HG03342 (cell line): ENCODE data around the gene SLC9A2.

Source experiments
- ATAC-seq: cut with Tn5 transposase; IDR thresholded peaks from one replicate; pipeline ENCODE4 v1.9.1; 2021; ENCODE audit warnings: mild to moderate bottlenecking, moderate library complexity; ENCODE audit not compliant: unreplicated experiment

SLC9A2 gene, protein sequence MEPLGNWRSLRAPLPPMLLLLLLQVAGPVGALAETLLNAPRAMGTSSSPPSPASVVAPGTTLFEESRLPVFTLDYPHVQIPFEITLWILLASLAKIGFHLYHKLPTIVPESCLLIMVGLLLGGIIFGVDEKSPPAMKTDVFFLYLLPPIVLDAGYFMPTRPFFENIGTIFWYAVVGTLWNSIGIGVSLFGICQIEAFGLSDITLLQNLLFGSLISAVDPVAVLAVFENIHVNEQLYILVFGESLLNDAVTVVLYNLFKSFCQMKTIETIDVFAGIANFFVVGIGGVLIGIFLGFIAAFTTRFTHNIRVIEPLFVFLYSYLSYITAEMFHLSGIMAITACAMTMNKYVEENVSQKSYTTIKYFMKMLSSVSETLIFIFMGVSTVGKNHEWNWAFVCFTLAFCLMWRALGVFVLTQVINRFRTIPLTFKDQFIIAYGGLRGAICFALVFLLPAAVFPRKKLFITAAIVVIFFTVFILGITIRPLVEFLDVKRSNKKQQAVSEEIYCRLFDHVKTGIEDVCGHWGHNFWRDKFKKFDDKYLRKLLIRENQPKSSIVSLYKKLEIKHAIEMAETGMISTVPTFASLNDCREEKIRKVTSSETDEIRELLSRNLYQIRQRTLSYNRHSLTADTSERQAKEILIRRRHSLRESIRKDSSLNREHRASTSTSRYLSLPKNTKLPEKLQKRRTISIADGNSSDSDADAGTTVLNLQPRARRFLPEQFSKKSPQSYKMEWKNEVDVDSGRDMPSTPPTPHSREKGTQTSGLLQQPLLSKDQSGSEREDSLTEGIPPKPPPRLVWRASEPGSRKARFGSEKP

DNA sequence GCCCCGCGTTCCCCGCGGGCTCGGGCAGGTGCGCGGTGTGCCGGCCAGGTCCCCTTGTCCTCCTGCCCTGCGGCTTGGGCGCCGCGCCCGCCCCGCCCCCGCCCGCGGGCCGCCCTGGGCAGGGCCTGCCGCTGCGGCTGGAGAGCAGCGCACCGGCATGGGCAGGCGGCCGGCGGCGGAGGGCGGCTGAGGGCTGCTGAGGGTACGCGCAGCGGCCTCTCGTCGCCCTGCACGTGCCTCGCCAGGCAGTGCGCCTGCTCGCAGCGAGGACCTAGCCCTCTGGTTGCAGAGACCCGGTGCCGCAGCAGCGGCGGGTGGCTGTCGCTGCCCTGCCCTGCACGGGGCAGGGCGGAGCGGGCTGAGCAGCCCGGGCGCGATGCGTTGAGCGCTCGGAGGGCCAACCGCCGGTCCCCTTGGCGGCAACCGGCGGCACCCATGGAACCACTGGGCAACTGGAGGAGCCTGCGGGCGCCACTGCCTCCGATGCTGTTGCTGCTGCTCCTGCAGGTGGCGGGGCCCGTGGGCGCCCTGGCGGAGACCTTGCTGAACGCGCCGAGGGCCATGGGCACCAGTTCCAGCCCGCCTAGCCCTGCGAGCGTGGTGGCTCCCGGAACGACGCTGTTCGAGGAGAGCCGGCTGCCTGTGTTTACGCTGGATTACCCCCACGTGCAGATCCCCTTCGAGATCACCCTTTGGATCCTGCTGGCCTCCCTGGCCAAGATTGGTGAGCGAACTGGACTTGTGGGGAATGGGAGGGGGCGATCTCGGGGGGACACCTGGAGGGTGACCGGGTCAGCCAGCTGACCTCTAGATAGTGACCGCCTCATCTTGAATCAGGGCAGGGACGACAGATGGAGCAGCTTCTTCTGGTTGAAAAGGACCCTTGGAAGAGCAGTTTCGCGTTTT, at the start of gene SLC9A2:
Gene SLC9A2, plus strand, starts transcription at position 140 of the 906 bp plus-strand sequence. Its CDS starts 296 bp downstream, at position 436.
- ATAC-seq, result no peak

- no peak for ATAC-seq
Observed at GRCh38 chr2:102575888-102576287, 43.5 kb upstream of the SLC9A2 start.

- no peak for ATAC-seq
Observed at GRCh38 chr2:102578376-102578775, 41.0 kb upstream of the SLC9A2 start.

- no peak for ATAC-seq
Observed at GRCh38 chr2:102581911-102582310, 37.4 kb upstream of the SLC9A2 start.

GRCh38 chr2:102582845-102583244, 36.5 kb upstream of the SLC9A2 start:
- ATAC-seq, result no peak

- no peak for ATAC-seq
Observed at GRCh38 chr2:102585847-102586404, 33.4 kb upstream of the SLC9A2 start.

- ATAC-seq, result no peak
Observed at GRCh38 chr2:102588213-102588939, 31.0 kb upstream of the SLC9A2 start.

GRCh38 chr2:102589444-102589843, 29.9 kb upstream of the SLC9A2 start:
- no peak for ATAC-seq

- ATAC-seq, result no peak
Observed at GRCh38 chr2:102591491-102592045, 27.8 kb upstream of the SLC9A2 start.

DNA sequence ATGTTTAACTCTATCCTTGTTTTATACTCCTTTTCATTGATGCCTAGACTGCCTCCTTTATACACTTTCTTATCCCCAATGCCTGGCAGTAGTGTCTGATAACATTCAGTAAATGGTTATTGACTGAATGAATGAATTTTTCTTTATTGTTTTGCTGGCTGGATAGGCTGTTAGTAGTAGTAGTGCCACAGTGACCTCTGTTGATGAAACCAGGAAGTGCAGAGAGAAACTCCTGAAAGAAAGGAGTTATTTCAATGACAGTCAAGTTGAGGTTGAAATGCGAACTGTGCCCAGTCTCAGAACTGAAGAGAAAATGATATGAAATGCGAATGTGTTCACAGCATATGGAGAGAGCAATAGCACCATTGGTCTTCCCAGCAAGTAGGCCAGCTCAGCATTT, 26.8 kb upstream of the SLC9A2 start:
- ATAC-seq, result no peak

DNA sequence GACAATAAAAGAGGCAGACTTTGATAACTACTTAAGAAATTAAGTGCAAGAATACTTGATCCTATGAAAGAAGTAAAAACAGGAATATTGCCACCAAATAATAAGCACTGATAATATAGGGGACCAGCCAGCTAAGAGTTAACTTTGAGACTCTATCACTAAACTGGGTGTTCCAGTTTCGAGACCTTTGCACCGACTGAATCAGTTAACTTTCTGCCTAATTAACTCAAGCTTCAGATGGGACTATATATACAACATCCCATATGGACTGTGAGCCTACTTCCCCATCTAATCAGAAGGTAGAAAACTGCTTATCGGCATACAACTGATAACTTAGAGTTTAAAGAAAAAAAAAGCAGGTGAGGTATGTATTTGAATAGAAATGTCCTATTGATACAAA, 25.8 kb upstream of the SLC9A2 start:
- no peak for ATAC-seq

DNA sequence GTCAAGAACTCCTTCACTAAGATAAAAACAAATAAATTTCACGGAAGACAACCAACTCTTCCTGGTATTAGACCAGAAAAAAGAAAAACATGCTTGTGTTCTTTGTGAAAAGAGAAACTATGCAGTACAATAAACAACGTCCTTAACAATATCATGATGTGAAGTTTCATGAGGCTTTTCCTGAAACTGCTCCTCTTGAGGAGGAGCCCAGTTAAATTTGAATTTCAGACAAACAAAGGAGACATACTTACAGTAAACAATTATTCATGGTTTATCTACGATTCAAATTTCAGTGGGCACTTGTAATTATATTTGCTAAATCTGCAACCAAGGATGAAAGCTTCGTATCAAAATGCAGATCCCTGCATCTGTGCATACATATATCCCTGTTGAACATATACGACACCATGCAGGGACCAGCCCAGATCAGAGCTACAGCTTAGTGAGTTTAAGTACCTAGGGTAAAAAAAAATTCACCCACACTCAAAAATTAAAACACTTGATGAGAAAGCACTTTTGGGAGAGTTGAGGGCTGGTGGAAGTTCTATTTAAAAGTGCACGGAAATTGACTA, 24.8 kb upstream of the SLC9A2 start:
- no peak for ATAC-seq

- ATAC-seq, result no peak
Observed at GRCh38 chr2:102597788-102598187, 21.6 kb upstream of the SLC9A2 start.

GRCh38 chr2:102599486-102599885, 19.9 kb upstream of the SLC9A2 start:
- ATAC-seq, result no peak

DNA sequence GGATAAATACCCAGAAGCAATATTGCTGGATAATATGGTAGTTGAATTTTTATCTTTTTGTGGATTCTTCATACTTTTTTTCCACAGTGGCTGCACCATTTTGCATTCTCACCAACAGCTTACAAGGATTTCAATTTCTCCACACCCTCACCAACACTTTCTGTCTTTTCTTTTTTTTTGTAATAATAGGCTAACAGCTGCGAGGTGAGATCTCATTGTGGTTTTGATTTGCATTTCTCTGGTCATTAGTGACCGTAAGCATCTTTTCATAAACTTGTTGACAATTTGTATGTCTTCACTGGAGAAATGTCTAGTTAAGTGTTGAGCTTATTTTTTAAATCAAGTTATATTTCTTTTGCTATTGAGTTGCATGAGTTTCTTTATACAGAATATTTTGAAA, 17.6 kb upstream of the SLC9A2 start:
- ATAC-seq, result no peak

GRCh38 chr2:102603904-102604303, 15.4 kb upstream of the SLC9A2 start:
- ATAC-seq, result no peak

DNA sequence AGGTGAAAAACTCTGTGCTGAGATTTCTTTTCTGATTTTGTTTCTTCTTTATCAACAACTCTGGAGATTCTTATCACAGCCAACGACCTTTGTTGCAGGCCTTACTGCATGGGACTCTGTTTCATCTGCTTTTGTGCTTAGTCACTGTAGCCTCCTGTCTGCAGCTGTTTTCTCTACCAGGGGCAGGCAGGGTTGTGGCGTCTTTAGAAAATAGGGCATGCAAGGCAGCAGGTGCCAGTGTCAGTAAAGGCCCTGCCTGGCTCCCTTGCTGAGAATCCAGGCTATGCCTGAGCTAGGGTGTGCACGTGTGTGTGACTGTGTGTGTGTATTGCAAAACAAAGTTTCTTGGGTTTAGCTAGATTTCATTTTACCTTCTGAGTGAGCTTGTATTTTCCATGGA, 14.6 kb upstream of the SLC9A2 start:
- ATAC-seq, result no peak

- no peak for ATAC-seq
Observed at GRCh38 chr2:102606353-102606752, 13.0 kb upstream of the SLC9A2 start.
